ENCODE results near the gene IDH3B. TPM values are rescaled to one million over a fixed set of nuclear protein-coding genes. Genes with fewer than 3 reads are reported as not detected.

The IDH3B gene
- total and polyA plus RNA-seq, 2 of the 13 experiments (the other 11 are each of a cell fraction or from before 2014, with no cell fraction given) = 215 to 254 TPM

GRCh38 chr20:2651772-2652723 lies 12.0 kb downstream of the IDH3B start, which contains the start of gene NOP56 (continued):
- no peak; the same call in none of the 2 replicates for TF ChIP-seq ZBTB39 (CRISPR knock-in tag; IDR thresholded peaks at IDR 0.05)
- peak; percentile 91 for TF ChIP-seq PHF5A (CRISPR knock-in tag; IDR thresholded peaks at IDR 0.05; ENCODE audit: low read depth, unreplicated experiment)
- peak; percentile 21; the same call in 1 of the 2 replicates for TF ChIP-seq PBX3 (CRISPR knock-in tag; IDR thresholded peaks at IDR 0.05; ENCODE audit: borderline replicate concordance)
- TF ChIP-seq REXO4 (CRISPR knock-in tag; IDR thresholded peaks at IDR 0.05; ENCODE audit: borderline replicate concordance) = no peak
- peak; percentile 71; the same call in 1 of the 2 replicates for TF ChIP-seq ZNF766 (CRISPR knock-in tag; IDR thresholded peaks at IDR 0.05; ENCODE audit: borderline replicate concordance)
- peak; percentile 94; the same call in 1 of the 2 replicates for TF ChIP-seq ZNF792 (CRISPR knock-in tag; IDR thresholded peaks at IDR 0.05)
- peak; percentile 93 for TF ChIP-seq HOXA5 (CRISPR knock-in tag; IDR thresholded peaks at IDR 0.05)
- no peak; the same call in 1 of the 2 replicates for TF ChIP-seq ZNF615 (CRISPR knock-in tag; IDR thresholded peaks at IDR 0.05; ENCODE audit: borderline replicate concordance)
- TF ChIP-seq XRCC5 (optimal IDR thresholded peaks at IDR 0.05; ENCODE audit: low read length) = peak; percentile 88
- TF ChIP-seq KDM5B (CRISPR knock-in tag; IDR thresholded peaks at IDR 0.05; ENCODE audit: borderline replicate concordance) = peak; percentile 99
- peak; percentile 8; the same call in 1 of the 2 replicates for TF ChIP-seq TFE3 (CRISPR knock-in tag; IDR thresholded peaks at IDR 0.05)
- peak; percentile 85; the same call in 1 of the 2 replicates for TF ChIP-seq NFATC3 (CRISPR knock-in tag; IDR thresholded peaks at IDR 0.05)
- TF ChIP-seq NKX3-1 (CRISPR knock-in tag; IDR thresholded peaks at IDR 0.05) = peak; percentile 88; the same call in 1 of the 2 replicates
- peak; percentile 97 for TF ChIP-seq UBTF (CRISPR knock-in tag; IDR thresholded peaks at IDR 0.05)
- no peak for TF ChIP-seq ZFP90 (CRISPR knock-in tag; IDR thresholded peaks at IDR 0.05; ENCODE audit: borderline replicate concordance)
- peak; percentile 49 for TF ChIP-seq ZBTB7B (CRISPR knock-in tag; IDR thresholded peaks at IDR 0.05)
- TF ChIP-seq ZNF780A (CRISPR knock-in tag; IDR thresholded peaks at IDR 0.05) = peak; percentile 95
- TF ChIP-seq ZNF430 (CRISPR knock-in tag; IDR thresholded peaks at IDR 0.05) = peak; percentile 11
- TF ChIP-seq ZNF839 (CRISPR knock-in tag; IDR thresholded peaks at IDR 0.05; ENCODE audit: borderline replicate concordance) = peak; percentile 35
- TF ChIP-seq GPN1 (CRISPR knock-in tag; IDR thresholded peaks at IDR 0.05; ENCODE audit: borderline replicate concordance) = no peak; the same call in none of the 2 replicates
- TF ChIP-seq ATF7-NPFF (CRISPR knock-in tag; IDR thresholded peaks at IDR 0.05; ENCODE audit: low read depth) = peak; percentile 98
- peak; percentile 8; the same call in 1 of the 2 replicates for TF ChIP-seq ZBTB21 (CRISPR knock-in tag; IDR thresholded peaks at IDR 0.05)

Measured in HepG2 (cell line).